ENCODE measurements around the gene IL36RN.

GRCh38 chr2:113111823-113112287, 52.9 kb downstream of the IL36RN start:
- TF ChIP-seq EZH2 (optimal IDR thresholded peaks at IDR 0.05; ENCODE audit: low read depth, low read length): no peak
- no peak for TF ChIP-seq CTCF (IDR thresholded peaks at IDR 0.05; ENCODE audit: low read length)

All from MM.1S (cell line).